ENCODE data around the gene PYGO2.
"Not testable (repeated sequence)": the region's sequence is repeated elsewhere in the genome, so short reads cannot be mapped to it uniquely, and the experiment has no call there.

PYGO2 gene

DNA sequence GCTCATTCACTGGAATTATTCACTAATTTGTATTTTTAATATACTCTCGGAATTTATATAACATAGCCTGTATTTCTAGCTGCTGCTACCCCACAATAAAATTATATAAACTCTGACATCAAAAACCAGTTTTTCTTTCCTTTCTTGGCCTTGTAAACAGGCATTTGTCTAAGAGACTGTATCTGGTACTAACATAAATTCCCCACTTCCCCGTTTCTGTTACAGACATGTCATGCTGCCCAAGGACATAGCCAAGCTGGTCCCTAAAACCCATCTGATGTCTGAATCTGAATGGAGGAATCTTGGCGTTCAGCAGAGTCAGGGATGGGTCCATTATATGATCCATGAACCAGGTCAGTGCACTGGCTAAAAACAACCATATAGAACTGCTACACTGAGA is 16.2 kb upstream of the PYGO2 start:
- DNase-seq = not testable (repeated sequence)

DNA sequence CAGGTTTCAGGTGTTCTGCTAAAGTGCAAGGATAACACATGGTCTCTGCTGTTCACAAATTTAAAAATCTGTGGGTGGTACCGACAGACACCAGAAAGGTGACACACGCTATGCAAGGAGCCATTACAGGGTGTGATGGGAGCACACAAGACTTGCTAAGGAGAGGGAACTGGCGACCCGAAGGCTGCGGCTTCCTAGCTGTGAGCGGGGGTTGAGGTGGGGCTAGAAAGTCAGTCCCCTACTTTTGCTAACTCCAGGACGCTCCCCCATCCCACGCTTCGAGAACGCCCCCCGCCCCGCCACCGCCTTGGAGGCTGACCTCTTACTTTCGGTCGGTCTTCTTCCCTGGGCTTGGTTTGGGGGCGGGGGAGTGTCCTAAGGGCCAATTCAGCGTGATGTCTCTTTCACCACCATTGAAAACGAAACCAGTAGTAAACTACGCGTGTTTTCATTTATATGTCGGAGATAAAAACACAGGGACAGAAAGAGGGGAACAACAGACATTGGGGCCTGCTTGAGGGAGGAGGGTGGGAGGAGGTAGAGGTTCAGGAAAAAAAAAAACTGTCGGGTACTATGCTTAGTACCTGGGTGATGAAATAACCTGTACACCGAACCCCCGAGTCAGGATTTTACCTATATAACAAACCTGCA is 14.0 kb upstream of the PYGO2 start:
- peak; percentile 74 for DNase-seq

DNA sequence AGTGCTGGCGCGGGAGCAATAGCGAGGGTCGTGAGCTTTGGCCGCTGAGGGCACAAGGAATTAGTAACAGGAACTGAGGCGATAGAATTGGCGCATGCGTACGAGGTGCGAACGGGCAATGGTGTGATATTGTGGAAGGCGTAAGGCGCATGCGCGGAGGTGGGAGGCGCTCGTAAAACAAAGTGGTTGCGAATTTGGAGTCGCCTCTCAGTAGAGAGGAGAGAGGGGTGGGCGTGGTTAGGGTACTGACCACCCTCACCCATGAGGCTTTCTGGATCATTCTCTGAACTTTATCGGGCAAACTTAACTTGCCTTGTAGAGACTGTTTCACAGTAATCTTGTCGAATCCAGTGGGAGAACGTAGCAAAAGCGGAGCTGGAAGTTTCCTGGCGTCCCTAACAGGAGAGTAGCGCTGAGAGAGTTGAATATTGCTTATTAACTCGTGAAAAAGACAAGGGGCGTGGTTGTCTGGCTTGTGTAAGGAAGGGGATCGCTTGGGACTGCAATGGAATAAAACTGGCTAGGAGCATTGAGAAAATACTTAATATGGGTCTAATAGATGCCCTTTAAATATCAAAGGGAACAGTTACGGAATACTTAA is 13.3 kb upstream of the PYGO2 start:
- DNase-seq = peak; percentile 97

DNA sequence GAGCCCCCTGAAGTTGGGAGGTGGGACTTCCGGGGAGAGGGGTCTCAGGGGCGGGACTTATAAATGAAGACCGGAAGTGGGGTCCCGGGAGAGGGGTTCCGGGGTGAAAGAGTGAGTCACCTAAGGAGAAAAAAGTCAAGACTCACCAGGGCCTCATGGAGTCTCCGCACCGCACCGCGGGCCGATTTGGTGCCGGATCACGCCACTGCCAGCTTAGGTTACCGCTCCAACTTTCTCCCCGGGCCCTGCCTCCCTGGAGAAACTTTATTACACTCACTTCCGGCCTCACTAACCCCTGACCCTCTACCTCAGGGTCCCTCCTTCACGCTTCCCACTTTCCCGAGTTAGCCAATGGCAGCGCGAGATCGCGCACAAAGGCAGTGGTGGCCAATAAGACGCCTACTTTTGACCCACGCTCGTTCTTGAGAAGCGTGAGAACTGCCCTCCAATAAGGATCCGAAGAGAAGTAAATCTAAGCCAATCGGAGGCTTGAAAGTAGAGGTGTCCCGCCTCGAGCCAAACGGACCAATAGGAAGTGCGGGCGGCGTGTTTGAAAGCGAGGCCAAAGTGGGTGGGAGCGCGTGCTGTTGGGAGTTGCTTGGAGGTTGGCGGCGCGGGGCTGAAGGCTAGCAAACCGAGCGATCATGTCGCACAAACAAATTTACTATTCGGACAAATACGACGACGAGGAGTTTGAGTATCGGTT is 12.7 kb upstream of the PYGO2 start, which contains the start of gene CKS1B:
Gene CKS1B (plus strand): TSS at position 580 of the 706 bp plus-strand sequence. CDS start 65 bp downstream, at position 645.
- peak; percentile 99 for DNase-seq

DNA sequence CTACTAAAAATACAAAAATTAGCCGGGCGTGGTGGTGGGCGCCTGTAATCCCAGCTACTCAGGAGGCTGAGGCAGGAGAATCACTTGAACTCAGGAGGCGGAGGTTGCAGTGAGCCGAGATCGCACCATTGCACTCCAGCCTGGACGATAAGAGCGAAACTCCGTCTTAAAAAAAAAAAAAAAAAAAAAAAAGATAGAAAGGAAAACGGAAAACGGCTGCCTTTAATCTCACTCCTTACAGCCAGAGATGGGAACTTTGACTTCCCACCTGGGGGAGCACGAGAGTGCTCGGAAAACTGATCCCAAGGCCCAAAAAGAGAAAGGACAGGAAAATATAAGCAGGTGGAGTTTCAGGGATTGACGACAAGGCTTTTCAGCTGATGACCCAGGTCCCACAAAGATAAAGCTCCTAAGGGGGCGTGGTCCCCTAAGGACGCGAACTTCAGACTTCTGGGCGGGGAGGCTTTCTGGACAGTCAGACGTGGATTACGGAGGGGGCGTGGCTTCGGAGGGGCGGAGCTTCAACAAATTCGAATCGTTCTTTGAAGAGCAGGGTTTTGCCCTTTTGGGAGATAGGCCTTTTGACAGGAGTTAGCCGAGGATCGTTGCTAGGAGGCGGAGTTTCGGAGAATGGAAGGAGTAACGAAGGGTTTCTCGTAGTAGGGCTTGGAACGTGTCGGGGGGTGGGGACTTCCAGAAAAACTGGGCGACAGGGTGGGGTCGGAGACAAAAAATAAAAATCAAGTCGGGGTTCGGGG is 11.9 kb upstream of the PYGO2 start:
- DNase-seq = peak; percentile 96

DNA sequence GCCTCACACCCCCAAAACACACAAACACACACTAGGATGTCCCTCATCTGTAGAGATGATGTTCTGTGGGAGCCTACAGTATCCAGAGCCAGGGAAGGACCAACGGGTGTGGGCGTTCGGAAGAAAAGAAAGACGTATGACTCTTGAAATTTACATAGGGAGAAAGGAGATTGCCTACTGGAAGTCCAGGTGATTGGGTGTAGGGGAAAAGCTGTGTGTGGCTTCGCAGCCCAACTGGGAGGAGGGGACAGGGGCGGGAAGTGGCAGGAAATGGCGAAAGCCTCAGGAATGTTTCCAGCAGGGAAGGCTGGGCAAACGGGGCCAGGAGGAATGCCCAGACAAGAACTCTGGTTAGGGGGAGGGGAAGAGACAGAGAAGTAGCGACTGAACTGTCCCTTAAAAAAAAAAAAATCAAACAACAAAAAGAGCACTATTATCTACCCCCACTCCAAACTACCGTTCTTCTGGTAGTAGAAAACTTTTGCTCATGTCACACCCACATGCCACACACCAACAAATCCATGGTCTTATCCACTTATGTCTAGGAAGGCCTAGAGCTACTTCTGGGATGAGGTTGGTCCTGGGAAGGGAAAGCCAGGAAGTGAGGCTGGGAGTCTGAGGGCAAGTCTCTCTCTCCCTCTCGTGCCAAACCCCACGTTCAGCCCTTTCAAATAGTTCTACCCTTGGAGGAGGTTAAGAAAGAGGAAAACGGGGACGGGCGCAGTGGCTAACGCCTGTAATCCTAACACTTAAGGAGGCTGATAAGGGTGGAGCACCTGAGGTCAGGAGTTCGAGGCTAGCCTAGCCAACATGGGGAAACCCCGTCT is 11.1 kb upstream of the PYGO2 start:
- DNase-seq = peak; percentile 81

DNA sequence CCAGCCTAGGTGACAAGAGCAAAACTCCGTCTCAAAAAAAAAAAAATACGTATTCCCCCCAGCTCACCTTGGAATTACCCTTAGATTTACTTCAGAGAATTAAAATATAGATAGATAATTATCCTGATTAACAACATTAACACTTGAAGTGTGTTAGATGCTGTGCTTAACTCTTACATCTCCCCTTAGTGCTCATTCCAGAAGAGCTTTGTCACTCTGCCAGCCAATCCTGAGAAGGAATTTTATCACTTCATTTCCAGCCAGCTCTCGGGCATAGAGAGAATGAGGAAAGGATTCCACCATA is 10.6 kb upstream of the PYGO2 start:
- DNase-seq = no peak

DNA sequence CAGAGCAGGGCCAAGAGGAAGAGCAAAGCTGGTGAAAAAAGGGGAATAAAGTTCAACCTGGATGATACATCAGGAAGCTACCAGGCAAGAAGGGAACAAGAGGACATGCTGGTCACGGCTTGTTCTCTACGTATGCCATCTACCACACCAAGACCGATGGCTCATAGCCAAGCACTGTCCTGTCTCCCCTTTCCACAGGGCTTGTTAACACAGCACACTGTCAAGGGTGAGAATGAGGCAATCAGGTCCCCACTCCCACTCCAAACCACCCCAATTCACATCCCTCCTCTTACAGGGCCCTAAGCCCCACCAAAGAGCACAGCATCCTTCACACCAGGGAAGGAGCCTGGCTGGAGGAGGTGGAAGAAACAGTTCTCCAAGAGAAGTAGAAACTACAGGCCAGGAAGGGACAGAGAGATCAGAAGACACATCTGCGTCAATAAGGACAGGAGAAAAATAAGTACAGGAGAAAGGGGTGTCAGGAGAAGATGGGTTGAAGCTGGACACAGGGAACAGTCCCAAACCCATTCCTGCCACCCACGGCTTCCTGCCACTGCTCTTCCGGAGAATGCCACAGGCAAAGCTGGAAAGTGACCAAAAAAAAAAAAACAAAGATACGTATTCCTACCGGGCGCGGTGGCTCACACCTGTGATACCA is 9.9 kb upstream of the PYGO2 start:
- no peak for DNase-seq

DNA sequence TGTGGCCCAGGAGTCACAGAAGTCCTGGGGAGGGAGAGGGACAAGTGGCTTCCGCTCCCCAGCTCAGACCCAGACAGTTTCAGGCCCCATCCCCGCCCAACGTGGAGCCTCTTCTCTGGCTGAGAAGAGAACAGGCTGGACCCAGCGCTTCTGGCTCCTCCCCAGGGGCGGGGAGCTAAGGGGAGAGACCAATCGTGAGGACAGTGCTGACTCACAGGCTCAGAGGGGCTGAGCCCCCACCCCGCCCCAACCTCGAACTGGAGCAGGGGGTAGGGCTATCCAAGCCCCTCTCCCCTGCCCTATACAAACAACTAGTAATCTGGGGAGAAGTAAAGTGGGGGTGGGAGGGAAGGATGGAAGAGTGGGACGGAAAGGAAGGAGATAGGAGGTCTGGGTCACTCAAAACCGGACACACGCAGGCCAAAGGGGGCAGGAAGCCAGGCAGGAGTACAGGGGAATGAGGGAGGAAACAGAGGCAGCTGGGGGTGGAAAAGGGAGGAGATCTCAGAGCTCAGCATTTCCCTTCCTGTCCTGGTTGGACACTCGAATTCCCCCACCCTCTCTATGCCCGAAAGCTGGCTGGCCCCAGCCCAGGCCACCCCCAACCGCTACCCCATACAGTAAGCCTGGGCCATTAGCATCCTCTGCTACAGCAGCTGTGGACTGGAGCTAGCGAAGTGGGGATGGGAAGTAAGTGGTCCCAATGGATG is 9.2 kb upstream of the PYGO2 start, which contains the start of gene SHC1:
Gene SHC1 (minus strand): TSS at position 117 of the 710 bp plus-strand sequence. CDS start 221 bp downstream, outside the sequence.
- DNase-seq = peak; percentile 98

DNA sequence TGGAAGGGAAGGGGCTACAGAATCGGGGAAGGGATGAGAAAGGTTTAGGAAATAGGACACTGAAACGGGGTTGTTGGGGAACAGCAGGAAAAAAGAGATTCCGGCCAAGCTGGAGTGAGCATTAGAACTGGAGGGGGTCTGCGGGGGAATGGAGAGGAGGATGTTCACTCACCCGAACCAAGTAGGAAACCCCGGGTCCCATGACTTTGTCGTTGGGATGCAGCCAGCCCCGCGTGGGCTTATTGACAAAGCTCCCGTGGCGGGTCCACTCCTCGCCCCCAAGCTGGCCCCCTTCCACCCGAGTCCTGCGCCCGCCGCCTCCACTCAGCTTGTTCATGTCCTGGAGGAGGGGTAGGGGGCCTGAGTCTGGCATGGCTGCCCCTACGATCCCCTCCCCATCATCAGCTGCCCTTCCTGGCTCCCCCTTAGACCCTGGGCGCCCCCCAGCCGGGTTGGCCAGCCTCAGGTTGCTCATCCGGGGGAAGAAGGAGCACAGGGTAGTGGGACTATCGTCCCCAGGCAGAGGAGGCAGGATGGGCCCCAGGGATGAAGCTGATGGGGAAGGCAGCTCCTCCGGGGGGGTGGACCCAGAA is 8.4 kb upstream of the PYGO2 start:
- peak; percentile 65 for DNase-seq

DNA sequence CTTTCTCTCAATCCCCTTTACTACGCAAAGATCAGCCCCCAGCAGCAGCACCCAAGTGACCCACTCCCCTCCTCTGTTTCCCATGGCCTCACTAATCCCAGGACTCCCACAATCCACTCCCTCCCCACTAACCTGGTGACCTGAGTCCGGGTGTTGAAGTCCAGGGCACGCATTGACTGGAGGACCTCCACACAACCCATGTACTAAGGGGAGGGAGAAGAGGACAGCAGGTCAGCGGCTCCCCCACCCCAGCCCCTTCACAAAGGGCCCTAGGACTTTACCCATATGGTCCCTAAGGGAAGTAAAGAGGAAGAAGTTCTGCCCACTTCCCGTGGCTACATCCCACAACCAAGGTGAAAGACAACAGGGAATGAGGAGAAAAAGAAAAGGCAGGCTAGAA is 7.7 kb upstream of the PYGO2 start:
- no peak for DNase-seq

DNA sequence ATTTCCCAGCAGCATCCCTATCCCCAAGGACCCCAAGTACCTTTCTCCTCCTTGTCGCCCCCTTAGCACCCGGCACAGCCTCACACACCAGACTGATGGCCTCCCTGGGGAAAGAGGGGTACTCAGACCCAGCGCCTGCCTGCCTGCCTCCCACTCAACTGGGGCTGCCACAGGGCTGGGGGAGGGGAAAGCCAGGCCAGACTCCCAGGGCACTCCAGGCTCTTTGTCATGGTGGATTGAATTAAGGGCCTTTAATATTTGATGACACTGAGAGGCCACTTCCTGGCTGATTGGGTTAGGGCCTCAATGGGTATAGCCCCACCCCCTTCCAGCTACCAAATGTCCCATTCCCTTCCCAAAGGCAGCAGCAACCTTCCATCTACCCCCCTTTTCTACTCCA is 7.1 kb upstream of the PYGO2 start:
- DNase-seq = no peak

DNA sequence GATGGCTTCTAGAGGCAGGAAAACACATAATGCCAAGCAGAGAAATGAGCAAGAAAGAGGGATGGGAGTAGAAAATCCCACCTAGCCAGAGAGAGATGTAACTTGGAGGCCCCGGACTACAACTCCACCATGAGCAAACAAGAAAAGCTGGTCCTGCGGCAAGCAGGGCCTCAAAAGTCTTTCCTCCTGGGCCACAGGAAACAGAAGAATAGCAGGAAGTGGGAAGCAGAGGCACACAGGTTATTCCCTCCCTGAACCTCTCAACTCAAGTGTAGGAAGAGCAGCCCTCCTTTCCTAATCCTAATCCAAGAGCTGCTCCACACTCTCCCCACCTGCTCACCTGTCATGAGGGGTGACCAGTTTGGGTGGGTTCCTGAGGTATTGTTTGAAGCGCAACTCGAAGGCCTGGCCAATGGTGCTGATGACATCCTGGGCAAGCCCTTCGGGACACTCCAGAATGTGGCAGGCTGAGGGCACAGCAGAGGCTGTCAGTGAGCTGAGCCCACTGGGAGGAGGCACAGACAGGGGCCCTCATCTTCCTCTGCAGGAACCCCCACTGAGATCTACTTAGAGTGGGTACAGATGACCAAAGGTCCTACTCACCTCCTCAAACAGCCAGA is 5.9 kb upstream of the PYGO2 start:
- DNase-seq = no peak

DNA sequence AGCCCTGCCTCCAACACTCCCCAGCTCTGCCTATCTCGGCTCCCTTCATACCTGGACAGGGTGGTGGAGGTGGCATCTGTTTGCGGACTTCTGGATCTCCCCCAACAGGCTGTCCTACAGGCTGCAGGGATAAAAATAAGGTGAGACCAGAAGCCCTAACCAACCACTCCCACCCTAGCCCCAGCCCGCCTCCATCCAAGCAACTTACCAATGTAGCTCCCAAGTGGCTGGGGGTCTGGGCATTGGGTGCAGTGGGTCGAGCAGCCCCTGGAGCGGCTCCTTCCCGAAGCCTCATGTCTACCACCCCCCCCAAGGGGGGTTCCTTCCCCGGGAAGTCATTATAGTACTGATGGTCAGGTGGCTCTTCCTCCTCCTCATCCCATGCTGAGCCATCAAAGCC is 4.5 kb upstream of the PYGO2 start:
- DNase-seq = no peak

DNA sequence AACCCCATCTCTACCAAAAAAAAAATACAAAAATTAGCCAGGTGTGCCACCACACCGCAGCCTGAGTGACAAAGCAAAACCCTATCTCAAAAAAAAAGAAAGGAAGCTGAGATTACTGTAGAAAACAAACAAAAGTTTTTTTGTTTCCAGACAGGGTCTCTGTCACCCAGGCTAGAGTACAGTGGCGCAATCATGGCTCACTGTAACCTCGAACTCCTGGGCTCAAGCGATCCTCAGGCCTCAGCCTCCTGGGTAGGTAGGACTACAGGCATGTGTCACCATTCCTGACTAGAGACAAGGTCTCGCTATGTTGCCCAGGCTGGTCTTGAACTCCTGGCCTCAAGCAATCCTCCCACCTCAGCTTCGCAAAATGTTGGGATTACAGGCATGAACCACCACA is 2.8 kb upstream of the PYGO2 start:
- DNase-seq = no peak

DNA sequence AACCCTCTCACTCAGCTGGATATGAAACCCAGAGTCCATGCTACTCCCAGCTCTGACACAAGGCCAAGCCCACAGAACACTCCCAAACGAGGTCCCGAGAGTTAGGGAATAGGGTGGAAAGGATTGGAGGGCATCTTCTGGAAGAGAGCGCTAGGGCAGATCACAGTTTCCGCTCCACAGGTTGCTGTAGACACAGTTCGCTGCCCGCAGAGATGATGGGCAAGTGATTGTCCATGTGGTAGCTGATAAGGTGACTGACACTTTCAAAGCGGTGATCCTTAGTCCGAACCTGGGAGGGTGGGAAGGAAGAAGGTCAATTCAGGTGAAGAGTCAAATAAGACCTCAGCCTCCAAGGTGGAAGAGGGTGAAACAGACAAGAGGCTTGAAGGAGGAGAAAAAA is 2.1 kb upstream of the PYGO2 start:
- DNase-seq = no peak

DNA sequence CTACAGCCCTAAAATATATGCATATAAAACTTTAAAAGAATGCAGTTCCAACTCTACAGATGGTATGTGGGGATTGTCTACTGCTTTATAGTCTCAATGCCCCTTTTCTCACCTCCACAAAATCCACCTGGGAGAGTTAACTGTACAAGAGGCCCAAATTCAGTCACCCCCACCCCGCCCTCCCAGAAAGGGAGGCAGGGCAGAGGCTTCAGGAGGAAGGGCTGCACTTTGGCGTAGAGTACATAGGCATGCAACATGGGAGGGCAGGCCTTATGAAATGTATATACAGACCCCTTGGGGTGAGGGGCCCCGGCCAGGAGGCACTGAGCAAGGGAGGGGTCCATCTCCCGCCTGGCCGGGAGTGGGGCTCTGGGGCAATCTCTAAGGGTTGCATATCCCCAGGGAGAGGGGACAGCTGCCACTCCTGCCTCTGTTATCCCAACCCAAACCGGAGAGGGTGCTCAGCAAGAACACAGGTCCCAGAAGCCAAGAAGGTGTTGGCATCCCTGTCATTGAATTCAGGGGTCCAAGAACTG is 1.3 kb upstream of the PYGO2 start:
- no peak for DNase-seq

DNA sequence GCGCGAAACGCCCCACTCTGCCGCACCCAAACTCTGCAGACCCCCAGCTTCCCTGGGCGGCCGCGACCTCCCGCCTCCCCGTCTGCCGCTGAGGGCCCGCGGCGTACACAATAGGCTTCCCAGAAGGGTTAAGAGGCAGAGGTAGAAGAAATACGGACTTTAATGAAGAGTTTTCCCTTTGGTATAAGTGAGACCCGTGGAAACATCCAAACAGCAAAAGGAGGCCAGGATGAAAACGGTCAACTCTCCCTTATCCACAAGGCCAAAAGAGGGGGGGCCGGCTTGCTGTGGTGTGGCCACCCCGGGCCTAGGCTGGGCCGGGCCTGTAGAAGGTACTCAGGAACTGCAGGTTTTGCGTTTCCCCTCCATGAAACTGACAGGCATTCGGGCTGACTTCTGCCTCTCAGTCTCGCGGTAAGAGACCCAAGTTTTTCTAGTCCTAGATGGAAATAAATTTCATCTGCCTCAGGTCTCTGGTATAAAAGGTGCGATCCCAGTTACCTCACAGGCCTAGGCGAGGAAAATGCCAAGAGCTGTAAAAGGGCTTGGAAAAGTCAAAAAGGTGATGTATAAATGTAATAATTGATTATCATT is 671 bp upstream of the PYGO2 start:
- peak; percentile 46 for DNase-seq

DNA sequence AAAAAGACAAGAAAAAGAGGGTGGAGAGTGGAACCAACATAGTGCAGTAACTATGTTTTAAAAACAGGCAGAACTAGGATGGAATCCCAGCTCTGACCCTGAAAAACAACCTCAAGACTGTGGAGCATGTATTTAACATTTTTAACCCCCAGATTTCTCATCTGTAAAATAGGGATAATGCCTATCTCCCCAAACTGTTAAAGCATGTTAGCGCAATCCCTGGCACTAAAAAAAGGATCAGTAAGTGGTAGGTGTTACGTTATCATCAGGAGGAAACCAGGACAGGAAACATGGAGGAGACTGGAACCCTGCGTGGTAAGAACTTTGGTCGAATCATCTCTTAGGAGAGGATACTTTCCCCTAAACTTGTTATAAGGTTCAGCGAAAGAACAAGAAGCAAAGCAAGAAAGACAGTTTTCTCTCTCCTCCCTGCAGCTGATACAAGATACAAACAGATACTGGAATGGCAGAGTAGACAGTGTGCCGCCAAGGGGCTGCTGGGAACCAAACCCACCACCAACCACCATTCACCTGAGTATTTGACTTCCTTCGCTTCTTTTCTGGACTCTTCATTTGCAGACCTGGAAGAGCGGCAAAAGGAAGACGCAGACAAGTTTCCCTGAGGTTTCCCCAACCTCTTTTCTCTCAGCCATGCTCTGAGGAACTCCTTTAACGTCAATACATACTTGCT is 991 bp downstream of the PYGO2 start:
- DNase-seq = no peak
